Globus pallidus (tissue), 1 donor: ENCODE data around the gene SIRT7.
A peak's percentile ranks its signal among the peaks of the same experiment; 100 is the strongest.

Experiments
- DNase-seq: peaks from one replicate; pipeline ENCODE4 v3.0.0-alpha.2; 2015; ENCODE audit warnings: low spot score

The SIRT7 gene

DNA sequence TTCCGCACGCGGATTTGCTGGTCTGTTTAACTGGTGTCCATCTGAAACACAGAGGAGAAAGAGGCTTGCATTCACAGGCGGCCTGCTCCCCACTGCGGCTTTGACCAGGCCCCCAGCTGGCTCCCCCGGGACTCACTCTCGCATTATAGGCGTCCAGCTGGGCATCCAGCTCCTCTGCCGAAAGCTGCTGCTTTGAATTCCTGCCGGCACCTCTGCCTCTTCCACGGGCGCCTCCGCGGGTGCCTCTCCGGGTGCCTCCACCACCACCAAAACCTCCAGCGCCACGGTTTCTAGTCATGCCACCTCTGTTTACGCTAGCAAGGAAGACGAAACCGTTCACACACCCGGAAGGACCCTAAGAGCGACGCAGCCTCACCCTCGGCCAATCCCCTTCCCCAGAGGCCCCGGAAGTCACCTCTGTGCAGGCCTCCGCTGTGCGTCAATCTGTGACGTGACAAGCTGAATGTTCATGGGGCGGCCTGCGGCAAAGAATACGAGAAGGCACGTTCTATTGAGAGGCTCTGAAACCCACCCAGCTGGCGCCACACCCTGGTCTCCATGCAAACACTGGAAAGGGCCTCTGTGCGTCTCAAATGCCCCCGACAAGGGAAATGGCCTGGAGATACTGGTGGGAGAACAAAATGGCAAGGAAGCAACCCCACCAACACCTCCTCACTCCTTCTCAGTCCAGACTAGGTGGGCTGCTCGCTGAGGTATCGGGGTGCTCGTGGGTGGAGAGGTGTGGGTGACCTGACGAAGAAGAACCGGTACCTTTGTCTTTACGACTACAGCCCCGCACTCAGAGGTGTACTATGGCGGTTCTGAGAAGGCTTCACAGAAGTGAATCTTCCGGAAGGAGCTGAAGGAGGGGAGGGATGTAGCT, 29.6 kb downstream of the SIRT7 start:
- no peak for DNase-seq

- DNase-seq, result no peak
Measured at GRCh38 chr17:81885869-81886548, 32.0 kb downstream of the SIRT7 start.

DNA sequence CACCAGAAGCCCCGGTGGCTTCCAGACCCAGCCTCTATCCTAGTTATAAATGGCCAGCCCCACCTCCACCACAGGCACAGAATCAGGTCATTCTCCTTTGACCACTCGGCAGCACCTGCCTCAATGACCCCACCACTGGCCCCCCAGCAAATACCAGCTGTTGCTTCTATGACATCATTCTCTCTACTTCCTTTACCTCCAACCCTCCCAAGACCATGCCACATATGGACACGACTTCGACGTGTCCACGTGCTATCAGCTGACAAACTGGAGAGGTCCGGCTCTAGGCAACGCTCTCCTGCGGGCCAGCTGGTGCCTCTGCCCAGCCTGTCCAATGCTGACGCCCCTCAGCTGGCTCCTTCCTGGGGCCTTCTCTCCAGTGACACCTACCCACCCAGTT, 32.5 kb downstream of the SIRT7 start:
- DNase-seq, result no peak

GRCh38 chr17:81884968-81885367, 33.0 kb downstream of the SIRT7 start:
- no peak for DNase-seq

- no peak for DNase-seq
Measured at GRCh38 chr17:81884520-81884919, 33.5 kb downstream of the SIRT7 start.

- DNase-seq, result no peak
Measured at GRCh38 chr17:81879121-81879520, 38.9 kb downstream of the SIRT7 start.

DNA sequence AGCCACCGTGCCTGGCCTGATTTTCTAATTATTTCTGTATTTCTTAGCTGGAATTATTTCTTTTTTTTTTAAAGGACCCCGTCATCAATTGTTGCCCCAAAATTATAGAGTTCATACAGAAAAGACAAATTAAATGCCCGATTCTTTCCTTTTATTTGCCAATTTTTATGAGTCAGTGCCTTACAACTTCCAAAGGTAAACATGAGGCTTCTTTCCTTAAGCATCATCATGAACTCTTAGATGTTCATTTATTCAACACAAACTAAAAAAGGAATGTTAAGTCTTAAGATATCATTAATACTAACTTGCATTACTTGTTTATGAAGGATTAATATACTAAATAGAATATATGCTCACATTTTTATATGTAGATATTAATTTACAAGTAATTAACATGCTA, 39.7 kb downstream of the SIRT7 start:
- no peak for DNase-seq

GRCh38 chr17:81877569-81877968, 40.4 kb downstream of the SIRT7 start:
- no peak for DNase-seq

DNA sequence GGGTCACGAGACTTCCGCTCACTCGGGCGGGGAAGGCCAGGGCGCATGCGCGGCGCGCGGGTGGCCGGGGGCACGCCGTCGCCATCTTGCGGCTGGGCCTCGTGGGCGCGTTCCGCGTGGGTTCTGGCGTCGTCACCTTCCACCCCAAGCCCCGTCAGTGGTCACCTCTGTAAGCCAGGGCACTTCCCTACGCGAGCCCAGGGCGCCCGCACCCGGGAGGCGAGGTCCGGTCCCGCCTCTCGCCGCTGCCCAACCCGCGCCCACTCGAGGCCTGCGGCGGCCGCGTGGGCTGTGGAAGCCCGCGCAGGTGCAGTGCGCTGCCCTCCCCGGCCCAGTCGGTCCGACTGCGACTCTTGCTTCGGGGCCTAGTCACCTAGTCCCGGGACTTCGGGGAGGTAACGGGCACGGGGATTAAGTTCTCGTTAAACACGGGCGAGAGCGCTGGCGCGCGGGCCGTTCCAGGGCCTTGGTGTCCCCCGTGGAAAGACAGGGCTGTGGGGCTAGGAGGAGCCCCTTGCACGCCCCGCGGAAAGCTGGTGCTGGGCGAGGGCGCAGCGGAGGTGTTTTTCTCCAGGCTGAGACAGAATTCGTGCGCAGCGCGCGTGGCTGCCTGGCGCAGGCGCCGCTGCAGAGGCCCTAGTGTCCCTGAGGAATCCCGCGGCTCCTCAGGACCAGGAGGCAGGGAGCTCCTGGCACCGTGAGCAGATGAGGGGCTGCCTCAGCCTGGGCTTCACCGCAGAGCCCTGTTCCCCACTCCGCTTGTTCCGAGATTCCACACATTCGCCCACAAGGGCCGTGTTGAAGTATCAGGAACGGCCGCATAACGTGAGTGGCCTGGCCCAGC, 46.4 kb downstream of the SIRT7 start:
- peak; percentile 86 for DNase-seq

- DNase-seq, result no peak
Measured at GRCh38 chr17:81870981-81871386, 47.0 kb downstream of the SIRT7 start, which contains the start of gene ARHGDIA. Gene ARHGDIA, minus strand, starts transcription at chr17:81871337. Its CDS starts 1,407 bp downstream, at chr17:81869930.

DNA sequence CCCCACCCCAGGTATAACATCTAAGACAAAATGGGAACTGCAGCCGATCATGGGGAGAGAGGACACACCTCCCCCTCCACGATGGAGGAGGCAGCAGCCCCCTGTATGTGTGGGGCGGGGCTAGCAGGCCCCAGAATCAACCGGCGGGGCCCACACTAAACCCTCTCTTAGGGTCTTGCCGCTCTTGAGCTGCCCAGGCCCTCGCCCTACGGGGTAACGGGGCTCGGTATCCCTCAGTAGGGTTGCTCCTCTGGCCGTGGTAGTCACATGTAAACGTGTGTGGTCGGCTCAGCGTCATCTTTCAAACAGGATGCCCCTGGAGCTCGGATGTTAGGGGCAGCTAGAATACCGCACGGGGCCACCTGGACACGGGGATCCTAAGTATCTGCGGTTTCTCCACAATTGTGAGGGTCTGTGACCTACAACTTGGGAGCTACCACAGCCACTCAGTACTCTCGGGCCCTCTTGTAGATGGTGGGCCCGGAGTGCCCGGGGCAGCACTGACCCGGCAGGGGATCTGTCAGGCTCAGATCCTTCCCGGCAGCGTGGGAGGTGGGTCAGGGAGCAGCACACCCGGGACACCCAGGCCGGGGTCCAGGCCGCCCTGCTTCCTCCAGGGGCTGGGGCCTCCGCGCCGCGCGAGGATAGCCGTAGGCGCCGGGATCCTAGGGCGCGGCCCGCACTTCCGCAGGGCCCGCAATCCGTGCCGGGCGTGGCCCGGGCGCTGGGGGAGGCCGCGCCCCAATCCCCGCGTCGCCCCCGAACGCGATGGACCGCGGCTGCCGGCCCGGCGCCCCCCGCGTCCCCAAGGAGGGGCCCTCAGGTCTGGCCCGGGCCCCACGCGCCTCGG, 47.6 kb downstream of the SIRT7 start:
- DNase-seq, result no peak

GRCh38 chr17:81869221-81870130, 48.5 kb downstream of the SIRT7 start:
- DNase-seq, result no peak

DNA sequence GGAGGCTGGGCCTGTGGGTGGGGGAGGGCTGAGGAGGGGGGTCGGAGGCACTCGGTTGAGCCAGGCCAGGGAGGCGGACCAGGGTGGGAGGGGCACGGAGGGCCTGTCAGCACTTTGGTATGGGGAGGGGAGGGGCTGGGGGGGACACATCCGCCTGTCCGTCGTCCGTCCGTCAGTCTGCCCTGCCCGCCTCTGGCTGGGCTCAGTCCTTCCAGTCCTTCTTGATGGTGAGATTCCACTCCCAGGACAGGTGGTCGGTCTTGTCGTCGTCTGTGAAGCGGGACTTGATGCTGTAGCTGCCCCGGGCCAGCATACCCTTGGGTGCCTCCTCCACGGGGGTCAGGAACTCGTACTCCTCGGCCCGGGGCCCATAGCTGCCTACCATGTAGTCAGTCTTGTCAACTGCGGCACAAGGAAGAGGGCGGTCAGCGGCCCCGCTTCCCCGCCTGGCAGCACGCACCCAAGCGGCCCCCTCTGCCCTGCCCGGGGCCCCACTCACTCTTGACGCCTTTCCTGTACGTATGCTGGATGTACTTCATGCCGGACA, 49.2 kb downstream of the SIRT7 start:
- no peak for DNase-seq

DNA sequence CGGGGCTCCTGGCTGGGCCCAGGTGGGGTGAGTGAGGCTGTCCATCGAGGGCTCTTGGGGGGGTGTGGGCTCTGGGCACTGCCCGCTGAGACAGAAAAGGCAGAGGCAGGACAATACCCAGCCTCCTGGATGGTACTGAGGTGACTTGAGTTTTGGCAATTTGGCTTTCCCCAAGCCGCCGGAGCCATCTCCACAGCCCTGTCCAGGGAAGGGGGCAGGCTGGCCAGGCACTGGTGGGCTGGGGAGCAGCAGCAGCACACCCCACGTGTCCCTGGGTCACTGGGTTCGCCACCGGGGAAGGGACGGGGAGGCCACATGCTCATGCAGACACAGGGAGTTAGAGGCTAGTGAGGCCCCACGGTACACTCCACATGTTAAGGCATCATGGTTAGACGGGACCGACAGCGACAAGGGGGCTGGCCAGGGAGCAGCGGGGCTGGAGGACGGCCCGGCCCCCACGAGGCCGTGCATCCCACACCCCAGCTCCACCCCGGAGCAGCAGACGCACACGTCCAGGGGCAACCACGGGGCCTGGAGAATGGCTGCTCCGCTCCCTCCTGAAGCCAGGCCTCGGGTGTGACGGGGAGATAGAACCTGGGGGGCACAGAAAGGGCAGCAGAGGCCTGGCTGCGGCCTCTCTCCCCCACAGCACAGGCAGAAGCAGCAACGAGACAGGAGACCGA, 49.8 kb downstream of the SIRT7 start:
- DNase-seq, result no peak

DNA sequence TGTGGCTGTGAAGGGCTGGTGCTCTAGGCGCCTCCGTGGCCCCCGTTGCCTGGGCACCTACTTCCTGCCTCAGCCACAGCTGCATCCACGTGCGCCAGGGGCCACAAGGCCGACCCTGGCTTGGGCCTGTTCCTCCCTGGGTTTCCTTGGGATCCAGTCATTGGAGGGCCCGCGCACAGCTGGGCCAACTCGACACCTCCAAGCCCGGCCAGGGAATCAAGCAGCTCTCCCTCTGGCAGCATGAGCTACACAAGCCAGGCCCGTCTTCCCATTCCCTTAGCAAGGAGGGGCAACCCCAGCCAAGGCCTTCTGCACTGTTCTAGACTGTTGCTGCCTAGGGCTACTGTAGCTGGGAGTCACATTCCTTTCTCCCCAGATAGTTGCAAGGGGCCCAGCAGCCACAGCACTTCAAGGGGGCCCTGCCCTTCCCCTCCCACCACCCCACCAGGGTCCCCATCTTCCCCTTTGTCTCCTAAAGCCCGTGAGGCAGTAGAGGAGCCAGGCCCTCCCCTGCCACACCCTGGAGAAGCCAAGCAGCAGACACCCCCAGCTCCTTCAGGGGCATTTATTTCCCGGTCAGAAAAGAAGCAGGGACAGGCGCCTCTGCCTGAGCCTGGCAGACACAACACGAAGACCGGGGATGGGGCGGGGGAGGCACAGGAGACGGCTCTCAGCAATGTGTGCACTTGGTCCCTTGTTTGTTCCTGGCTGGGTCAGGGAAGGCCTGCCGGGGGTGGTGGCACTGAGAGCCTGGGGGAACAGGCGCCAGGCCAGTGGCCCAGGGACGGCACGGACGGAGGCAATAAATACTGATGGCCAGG, 50.6 kb downstream of the SIRT7 start:
- no peak for DNase-seq

DNA sequence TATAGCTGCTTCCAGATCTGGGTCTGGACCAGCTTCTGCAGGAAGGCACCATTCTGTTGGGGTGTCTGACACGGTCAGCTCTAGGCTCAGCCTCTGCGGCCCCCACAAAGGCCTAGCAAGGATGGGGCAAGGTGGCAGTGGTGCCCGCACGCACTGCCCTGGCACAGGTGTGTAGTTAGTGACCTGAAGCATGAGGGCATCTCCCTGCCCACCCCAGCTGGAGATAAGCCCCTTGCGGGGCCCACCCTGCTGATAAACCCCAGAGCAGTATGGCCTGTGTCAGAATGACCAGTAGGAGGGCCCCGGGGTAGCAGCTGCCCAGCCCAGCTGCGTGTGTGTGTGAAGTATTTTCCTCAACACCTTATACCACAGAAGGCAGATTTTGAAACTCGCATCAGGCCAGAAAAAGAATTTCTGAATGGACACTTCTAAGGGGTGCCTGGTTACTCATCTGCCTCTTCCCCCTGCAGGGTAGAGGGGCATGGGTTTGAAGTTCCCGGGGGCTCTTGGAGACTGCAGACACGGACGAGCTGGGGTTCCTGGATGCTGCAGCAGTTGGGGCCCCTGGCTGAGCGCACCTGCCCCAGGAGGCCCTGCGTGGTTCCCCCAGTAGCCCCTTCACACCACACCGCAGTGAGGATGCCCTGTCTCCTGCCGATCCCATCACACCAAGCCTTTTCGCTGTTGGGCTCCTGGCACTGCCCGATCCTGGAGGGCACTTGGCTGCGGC, 51.4 kb downstream of the SIRT7 start:
- no peak for DNase-seq

GRCh38 chr17:81865733-81866439, 52.1 kb downstream of the SIRT7 start:
- DNase-seq, result no peak
